GM12891 (cell line): ENCODE data around the gene PLPP3.

Experiments
- DNase-seq: peaks from one replicate; pipeline ENCODE4 v3.0.0; 2011; ENCODE audit warnings: low spot score; ENCODE audit not compliant: insufficient read length
- FAIRE-seq: peaks from 2 replicates; lab custom pipeline; 2011; peaks lifted over from hg19 to GRCh38; lab: Jason Lieb, UNC
- PAX5 ChIP-seq: IDR thresholded peaks from 2 replicates; pipeline ENCODE4 v1.6.1; 2011; ENCODE audit warnings: low read length, moderate library complexity, mild to moderate bottlenecking; ENCODE audit not compliant: insufficient read depth, severe bottlenecking
- POLR2A ChIP-seq: IDR thresholded peaks from 2 replicates; pipeline ENCODE4 v1.6.1; 2011; ENCODE audit warnings: low read depth, low read length, control low read depth
- POLR2AphosphoS5 ChIP-seq: IDR thresholded peaks from 2 replicates; pipeline ENCODE4 v1.6.1; 2011; ENCODE audit warnings: low read depth, low read length, control low read depth
- POU2F2 ChIP-seq: IDR thresholded peaks from 2 replicates; pipeline ENCODE4 v1.6.1; 2011; ENCODE audit warnings: low read depth, mild to moderate bottlenecking, control low read depth, low read length, moderate library complexity
- SPI1 ChIP-seq: IDR thresholded peaks from 2 replicates; pipeline ENCODE4 v1.6.1; 2011; ENCODE audit warnings: low read depth, low read length, control low read depth
- TAF1 ChIP-seq: IDR thresholded peaks from 2 replicates; pipeline ENCODE4 v1.6.1; 2011; ENCODE audit warnings: low read depth, low read length, control low read depth

Gene PLPP3

DNA sequence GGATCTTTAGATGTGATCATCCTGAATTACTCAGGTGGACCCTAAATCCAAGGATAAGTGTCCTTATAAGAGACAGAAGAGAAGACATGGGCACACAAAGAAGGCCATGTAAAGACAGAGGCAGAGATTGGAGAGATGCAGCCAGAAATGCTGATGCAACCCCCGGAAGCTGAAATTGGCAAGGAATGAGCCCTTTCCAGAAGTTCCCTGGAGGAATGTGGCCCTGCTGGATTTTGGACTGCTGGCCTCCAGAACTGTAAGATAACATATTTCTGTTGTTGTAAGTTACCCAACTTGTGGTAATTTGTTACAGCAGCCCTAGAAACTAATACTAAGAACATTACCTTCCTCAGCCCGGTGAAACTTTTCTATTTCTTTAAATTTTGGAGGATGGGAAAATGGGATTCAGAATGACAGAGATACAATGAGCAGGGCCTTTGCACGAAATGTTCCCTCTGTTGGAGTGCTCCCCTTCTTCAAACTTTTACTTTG is 11.2 kb upstream of the PLPP3 start:
- TF ChIP-seq TAF1 (no peak), PAX5 (no peak), POLR2A (no peak), SPI1 (no peak), POLR2AphosphoS5 (no peak), POU2F2 (no peak)
- FAIRE-seq (no peak), DNase-seq (no peak)

DNA sequence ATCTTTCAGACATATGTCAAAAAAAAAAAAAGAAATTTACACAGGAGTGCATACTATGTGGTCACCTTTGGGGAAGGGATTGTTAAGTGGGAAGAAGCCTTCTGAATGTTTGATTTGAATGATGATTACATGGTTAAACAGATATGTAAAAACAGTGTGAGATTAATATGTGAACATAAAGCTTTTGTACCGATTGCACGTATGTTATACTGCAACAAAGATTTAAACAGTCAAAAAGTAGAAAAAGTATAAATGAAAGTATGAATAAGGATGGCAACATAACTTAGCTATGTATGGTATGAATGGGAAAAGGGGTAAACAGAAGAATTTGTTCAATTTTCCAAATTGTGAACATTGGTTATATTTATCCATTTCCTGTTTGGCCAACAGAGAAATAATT is 10.0 kb upstream of the PLPP3 start:
- TF ChIP-seq TAF1 (no peak), POU2F2 (no peak), POLR2A (no peak), POLR2AphosphoS5 (no peak), SPI1 (no peak), PAX5 (no peak)
- FAIRE-seq: no peak

DNA sequence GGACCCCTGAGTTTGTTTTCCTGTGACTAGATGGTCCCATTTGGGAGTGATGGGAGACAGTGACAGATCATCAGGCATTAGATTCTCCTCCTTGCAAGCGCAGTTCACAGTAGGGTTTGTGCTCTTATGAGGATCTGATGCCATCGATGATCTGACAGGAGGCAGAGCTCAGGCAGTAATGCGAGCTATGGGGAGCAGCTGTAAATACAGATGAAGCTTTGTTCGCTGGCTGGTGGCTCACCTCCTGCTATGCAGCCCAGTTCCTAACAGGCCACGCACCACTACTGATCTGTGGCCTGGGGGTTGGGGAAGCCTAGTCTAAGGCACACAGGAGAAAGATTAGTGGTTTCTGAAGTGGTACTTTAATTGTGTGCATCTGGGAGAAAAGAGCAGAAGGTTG is 7.1 kb upstream of the PLPP3 start:
- FAIRE-seq: no peak
- no peak for TF ChIP-seq POLR2A
- no peak for TF ChIP-seq PAX5
- TF ChIP-seq POU2F2: no peak
- no peak for TF ChIP-seq POLR2AphosphoS5
- no peak for TF ChIP-seq TAF1
- no peak for TF ChIP-seq SPI1
- no peak for DNase-seq

More for the DNA sequence above, 10.0 kb upstream of the PLPP3 start:
- DNase-seq: no peak

DNA sequence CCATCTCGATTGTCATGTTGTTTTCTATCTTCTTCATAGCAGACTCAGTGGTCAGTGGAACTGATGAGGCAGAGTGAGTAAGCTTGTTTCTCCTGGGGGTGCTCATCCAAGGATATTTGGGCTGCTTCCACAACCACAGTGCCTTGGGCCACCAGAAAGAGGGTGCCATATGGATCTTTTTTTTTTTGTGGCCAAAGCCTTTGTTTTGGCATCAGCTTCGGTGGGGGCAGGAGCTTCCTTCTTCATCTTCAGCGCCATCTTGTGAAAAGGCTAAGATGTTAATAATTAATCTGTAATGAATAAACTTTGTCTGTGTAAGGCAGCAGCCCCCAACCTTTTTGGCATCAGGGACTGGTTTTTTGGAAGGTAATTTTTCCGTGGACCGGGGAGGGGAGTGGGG is 6.6 kb upstream of the PLPP3 start:
- FAIRE-seq: no peak
- DNase-seq: no peak
- no peak for TF ChIP-seq PAX5
- no peak for TF ChIP-seq SPI1
- TF ChIP-seq POU2F2: no peak
- TF ChIP-seq TAF1: no peak
- no peak for TF ChIP-seq POLR2AphosphoS5
- TF ChIP-seq POLR2A: no peak

DNA sequence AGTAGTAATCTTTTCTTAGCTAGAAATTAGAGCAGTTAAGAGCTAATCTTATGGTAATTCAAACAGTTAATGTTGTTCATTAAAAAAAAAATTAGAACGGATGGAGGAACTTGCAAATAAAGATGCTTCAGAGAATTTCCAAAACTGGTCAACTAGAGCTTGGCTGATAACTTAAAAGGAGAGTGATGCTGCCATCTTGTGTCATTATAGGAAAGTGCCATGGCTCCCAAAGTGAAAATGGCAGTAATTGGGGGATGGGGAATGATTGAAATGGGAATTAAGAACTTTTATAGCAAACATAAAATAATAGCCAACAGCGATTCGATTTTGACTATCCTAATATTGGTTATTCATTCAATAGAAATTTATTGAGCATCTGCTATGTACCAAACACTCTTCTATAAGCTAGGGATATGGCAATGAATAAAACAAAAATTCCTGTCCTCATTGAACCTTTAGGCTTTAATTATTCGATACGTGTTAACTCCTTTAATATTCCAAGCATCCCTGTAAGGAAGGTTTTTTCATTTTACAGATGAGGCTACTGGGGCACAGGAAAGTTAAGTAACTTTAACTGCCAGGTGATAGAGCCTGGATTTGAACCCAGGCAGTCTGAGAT is 5.7 kb upstream of the PLPP3 start:
- DNase-seq (no peak), FAIRE-seq (peak; percentile 72)
- TF ChIP-seq SPI1 (no peak), POLR2A (no peak), POU2F2 (no peak), TAF1 (no peak)

DNA sequence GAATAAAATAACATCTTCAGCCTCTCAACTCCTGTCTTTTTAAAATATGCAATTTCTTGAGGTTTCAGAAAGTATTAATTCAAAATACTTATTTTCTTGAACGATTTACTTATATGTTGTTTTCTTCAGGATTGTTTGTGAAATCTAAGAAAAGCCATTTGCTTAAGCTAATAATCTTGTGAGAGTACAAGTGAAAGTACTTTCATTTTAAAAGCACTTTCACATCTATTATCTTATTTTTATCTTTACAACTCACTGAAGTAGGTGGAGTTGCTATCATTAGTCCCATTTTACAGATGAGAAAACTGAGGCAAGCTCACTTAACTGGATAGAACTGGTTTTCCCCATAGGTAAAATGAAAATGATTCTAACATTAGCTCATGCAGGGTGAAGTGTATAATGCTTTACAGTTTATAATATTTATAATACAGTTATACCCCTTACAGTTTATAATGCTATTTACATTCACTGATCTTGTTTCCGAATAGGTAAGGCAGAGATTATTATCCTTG is 4.7 kb upstream of the PLPP3 start:
- no peak for DNase-seq

DNA sequence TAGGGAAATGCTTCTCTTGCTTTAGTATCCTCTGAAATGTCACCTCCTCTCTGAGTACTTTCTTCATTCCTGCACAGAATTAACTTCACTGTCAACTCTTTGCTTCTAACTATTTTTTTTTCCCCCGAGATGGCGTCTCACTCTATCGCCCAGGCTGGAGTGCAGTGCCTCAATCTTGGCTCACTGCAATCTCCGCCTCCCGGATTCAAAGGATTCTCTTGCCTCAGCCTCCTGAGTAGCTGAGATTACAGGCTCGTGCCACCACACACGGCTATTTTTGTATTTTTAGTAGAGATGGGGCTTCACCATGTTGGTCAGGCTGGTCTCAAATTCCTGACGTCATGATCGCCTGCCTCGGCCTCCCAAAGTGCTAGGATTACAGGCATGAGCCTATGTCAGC is 1.4 kb upstream of the PLPP3 start:
- FAIRE-seq (no peak), DNase-seq (no peak)
- no peak for TF ChIP-seq POLR2AphosphoS5
- TF ChIP-seq PAX5: no peak
- TF ChIP-seq POU2F2: no peak
- TF ChIP-seq SPI1: no peak
- no peak for TF ChIP-seq POLR2A
- TF ChIP-seq TAF1: no peak

More for the DNA sequence above, 4.7 kb upstream of the PLPP3 start:
- TF ChIP-seq POLR2A (no peak), TAF1 (no peak)
- no peak for FAIRE-seq

DNA sequence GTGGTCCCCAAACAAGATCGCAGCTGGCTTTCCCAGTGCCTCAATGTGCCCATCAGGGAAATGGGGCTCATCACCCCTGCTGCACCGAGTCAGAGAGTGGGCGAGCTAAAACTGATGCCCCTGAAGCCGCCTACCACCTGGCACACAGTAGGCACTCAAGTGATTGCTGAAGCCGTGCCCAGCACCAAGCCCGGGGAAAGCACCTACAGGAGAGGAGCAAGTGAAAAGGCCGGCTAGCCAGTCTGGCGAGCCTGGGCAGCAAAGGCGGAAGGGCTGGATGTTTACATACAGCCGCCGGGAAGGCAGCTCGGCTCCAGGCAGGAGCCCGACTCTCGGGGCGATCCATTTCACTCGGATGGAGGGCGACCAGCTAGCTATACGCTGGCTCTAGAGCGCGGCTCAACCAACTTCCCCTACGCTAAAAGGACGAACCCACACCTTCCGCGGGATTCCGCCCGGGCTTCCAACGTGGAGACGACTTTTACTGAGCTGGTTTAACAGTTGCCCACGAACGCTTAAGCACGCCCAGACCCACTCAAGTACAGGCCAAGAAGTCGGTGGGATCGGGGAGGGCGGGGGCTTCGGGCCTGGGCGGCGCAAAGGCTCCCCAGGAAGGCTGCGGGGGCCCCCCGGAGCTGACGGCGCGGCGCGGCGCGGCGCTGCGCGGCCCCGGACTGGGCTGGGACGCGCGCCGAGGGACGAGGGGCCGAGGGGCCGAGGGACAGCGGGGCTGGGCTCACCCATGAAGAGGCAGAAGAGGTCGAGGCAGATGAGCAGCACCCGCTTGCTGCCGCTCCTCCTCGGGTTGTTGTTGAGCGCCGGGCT is 1.0 kb downstream of the PLPP3 start:
- no peak for TF ChIP-seq PAX5
- no peak for TF ChIP-seq POU2F2
- no peak for TF ChIP-seq SPI1
- TF ChIP-seq POLR2A: no peak
- TF ChIP-seq TAF1: no peak
- no peak for TF ChIP-seq POLR2AphosphoS5
- no peak for FAIRE-seq
- peak; percentile 31 for DNase-seq

DNA sequence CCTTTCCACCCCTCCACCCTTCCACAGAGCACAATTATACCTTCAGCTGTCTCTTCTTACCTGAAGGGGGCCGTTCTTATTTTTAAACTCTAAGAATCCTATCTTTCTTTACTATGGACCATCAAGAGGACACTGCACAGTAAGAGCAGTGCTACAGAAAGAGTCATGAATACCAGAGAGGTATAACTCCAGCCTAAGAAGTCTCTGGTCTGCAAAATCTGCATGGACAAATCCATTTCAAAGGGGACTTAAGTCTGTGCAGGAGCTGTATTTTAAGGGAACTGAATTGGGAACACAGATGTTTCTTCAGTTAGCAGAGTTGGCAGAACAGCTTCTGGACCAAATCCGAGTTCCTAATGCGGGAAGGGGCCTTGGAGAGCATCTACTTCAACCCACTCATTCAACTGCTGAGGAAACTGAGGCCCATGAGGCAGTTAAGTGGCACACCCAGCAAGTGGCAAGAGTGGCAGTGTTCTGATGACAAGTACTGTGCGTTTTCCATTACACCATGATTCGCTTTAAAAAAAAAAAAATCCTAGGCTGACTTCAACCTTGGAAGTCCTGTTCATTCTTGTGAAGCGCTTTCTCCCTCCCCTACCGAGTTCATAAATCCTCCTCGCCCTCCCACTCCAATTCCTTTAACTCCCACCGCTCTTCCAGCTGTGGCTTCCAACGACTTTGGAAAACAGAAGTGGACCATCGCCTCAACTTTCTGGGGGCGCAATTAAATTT is 1.8 kb downstream of the PLPP3 start:
- FAIRE-seq (no peak), DNase-seq (no peak)
- TF ChIP-seq TAF1 (no peak), POLR2AphosphoS5 (no peak), POLR2A (no peak), POU2F2 (no peak), PAX5 (no peak), SPI1 (no peak)
